ENCODE measurements around the gene GTF2I.
A peak's percentile ranks its signal among the peaks of the same experiment; 100 is the strongest.
"Not testable (repeated sequence)": the region's sequence is repeated elsewhere in the genome, so short reads cannot be mapped to it uniquely, and the experiment has no call there.

GTF2I gene

GRCh38 chr7:74657692-74658177, at the start of gene GTF2I:
Gene GTF2I, plus strand, starts transcription at chr7:74657718. Its CDS starts 31,411 bp downstream, at chr7:74689129.
- no peak for DNase-seq

GRCh38 chr7:74612015-74612829, 45.3 kb upstream of the GTF2I start:
- DNase-seq = peak; percentile 26

DNA sequence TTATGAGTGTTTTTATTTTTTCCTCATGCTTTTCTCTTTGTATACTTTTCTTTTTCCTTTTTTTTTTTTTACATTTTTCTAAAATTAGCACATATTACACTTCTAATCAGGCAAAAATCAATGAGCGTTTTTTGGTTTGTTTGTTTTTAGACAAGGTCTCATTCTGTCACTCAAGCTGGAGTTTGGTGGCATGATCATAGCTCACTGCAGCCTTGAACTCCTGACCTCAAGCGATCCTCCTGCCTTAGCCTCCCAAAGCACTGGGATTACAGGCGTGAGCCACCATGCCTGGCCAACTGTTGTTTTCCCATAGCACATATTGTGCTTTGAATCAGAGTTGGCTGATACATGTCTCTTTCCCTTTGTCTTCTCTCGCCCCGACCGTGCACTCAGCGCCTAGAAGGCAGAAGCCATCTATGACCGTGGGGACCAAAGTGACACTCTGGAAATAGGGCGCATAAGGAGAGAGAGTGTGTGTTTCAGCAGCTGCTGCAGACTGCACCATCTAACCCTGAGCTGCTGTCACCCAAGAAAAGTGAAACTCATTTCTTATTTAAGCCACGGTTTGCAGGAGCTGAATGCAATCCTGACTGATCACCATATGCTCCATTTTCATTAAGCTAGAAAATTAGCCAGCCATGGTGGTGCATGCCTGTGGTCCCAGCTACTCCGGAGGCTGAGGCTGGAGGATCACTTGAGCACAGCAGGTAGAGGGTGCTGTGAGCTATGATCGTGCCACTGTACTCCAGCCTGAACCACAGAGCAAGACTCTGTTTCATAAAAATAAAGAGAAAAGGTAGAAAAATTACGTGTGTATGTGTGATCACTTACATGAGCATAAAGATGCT, 41.4 kb upstream of the GTF2I start:
- DNase-seq = no peak

- DNase-seq = peak; percentile 57
Measured at GRCh38 chr7:74617180-74617744, 40.3 kb upstream of the GTF2I start.

DNA sequence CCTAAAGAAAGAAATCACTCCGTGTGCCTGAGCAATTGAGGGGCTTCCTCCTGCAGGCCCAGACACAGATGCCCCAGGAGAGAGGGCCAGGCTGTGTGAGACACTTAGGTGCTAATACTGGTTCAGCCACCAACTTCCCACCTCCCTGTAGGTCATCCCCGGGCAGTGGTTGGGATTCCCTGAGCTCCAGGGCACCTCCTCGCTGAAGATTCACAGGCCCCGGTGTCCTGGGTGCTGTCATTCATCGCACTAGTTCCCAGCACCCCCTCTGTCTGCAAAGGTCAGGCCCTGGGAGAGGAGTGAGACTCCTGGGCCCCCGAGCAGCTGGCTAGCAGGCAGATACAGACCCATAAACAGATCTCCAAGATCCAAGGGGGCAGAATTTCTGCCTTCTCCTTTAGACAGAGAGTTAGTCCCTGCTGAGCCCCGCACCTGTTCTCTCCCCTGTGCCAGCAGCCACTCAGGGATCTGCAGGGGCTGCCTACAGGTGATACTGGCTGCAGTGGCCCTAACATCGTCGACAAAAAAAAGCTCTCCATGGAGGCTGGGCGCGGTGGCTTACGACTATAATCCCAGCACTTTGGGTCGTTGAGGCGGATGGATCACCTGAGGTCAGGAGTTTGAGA, 38.2 kb upstream of the GTF2I start:
- no peak for DNase-seq

GRCh38 chr7:74622228-74622749, 35.2 kb upstream of the GTF2I start:
- DNase-seq = no peak

GRCh38 chr7:74623135-74623534, 34.4 kb upstream of the GTF2I start:
- DNase-seq = no peak

DNA sequence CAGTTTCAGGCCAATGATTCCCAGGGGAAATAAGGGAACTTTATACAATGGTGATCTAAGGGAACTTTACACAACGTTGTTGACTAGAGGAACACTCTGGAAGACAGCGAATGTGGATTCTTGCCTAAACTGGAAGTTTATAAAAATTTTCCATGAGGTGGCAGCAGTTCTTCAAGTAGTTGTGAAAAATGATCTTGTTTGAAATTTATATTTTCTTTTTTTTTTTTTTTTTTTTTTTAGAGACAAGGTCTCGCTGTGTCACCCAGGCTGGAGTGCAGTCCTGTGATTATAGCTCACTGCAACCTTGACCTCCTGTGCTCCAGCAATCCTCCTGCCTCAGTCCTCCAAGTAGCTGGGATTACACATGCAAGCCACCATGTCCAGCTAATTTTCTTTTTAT, 32.1 kb upstream of the GTF2I start:
- no peak for DNase-seq

GRCh38 chr7:74627661-74628411, 29.7 kb upstream of the GTF2I start:
- DNase-seq = peak; percentile 70

- DNase-seq = no peak
Measured at GRCh38 chr7:74632505-74632904, 25.0 kb upstream of the GTF2I start.

DNA sequence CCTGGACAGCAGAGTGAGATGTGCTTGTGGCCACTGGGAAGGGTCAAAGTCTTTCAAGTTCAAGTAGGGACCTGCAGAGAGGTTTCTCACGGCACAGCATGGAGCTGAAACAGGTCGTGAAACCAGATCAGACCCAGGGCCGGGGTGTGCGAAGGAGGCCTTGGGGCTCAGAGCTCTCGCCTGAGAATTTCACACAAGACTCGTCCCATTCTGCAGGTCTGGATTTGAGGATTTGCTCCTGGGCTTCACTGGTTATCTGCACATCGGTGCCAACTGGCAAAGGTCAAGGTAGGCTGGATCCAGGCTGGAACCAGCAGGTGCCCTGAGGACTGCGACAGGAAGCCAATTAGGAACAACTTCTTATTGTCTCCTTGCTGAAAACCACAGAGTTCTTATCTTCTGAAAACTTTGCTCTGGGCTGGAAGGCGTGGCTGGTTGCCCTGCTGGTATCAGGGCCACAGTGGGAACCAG, 24.0 kb upstream of the GTF2I start:
- no peak for DNase-seq

- no peak for DNase-seq
Measured at GRCh38 chr7:74637745-74638144, 19.8 kb upstream of the GTF2I start.

DNA sequence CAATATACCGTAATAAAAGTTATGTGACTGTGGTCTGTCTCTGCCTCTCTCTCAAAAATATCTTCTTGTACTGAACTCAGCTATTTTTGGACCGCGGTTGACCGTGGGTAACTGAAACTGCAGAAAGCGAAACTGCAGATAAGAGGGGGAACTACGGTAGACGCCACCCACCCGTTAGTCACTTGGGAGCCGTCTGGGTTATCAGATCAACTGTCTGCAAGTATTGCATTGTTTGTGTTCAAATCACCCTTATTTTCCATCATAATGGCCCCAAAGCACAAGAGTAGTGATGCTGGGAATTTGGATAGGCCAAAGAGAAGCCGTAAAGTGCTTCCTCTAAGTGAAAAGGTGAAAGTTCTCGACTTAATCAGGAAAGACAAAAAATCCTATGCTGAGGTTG, 7.5 kb upstream of the GTF2I start:
- DNase-seq = not testable (repeated sequence)

DNA sequence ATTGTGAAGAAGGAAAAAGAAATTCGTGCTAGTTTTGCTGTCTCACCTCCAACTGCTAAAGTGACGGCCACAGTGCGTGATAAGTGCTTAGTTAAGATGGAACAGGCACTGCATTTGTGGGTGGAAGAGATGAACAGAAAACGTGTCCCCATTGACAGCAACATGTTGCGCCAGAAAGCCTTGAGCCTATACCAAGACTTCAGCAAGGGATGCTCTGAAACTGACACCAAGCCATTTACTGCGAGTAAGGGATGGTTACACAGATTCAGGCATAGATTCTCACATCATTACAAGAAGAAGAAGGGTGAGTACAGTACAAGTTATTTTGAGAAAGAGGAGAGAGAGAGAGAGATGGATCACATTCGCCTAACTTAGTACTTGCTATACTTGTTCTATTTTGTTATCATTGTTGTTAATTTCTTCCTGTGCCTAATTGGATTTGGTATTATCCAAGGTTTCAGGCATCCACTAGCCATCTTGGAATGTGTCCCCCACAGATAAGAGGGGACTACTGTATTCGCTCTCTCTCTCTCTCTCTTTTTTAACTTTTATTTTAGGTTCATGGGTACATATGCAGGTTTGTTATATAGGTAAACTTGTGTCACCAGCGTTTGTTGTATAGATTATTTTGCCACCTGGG, 6.9 kb upstream of the GTF2I start:
- DNase-seq = not testable (repeated sequence)

- not testable (repeated sequence) for DNase-seq
Measured at GRCh38 chr7:74651133-74651504, 6.4 kb upstream of the GTF2I start.

GRCh38 chr7:74653686-74654181, 3.8 kb upstream of the GTF2I start:
- no peak for DNase-seq

DNA sequence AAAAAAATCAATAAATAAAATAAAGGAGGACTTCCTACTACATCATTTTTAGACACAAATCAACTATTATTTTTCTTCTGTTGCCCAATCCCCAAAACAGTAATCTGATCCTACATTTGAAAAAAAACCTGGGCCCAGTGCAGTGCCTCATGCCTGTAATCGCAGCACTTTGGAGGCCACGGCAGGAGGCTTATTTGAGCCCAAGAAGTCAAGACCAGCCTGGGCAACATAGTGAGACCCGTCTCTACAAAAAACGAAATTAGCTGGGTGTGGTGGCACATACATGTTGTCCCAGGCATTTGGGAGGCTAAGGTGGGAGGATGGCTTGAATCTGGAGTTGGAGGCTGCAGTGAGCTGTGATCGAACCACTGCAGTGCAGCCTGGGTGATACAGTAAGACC, 2.7 kb upstream of the GTF2I start:
- DNase-seq = no peak

DNA sequence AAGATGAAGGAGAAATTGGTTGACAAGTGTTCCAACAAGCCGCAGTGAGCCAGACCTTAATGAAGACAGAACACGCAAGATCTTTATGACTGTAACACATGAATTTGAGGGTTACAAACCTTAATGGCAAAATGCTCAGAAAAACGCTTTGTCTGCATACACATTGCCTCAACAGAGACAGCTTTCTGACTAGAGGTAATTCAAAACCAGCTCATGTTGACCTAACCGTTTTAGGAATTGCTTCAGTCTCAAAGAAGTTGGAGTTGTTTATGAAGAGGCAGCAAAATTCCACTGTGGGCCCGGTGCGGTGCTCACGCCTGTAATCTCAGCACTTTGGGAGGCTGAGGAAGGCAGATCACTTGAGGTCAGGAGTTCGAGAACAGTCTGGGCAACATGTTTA, 2.2 kb upstream of the GTF2I start:
- no peak for DNase-seq

DNA sequence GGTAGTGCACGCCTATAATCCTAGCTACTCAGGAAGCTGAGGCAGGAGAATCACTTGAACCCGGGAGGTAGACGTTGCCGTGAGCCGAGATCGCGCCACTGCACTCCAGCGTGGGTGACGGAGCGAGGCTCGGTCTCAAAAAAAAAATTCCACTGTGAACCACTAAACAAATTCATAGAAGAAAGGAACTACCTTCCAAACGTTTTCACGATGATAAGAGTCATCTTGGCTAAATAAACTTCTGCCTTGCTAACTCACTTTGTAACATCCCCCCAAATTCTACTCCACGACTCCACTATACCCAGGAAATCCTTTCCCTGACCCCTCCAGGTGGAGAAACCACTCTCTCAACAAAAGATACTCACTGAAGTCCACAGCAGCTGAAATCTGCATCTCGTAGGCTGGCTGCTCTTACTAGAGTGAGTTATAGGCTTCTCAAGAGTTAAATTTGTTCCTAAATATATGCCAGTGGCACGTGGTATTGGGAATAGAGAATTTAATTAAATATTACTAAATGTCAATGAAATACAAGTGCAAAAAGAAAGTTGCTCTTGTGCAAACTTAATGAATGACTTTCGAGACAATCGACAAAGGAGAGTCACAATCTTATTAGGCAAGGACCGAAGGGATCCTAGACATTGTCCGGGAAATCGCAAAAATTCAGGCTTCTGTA, 1.6 kb upstream of the GTF2I start:
- DNase-seq = no peak

GRCh38 chr7:74656441-74656836, 1.1 kb upstream of the GTF2I start:
- peak; percentile 82 for DNase-seq
